HEK293 (cell line): ENCODE results near the gene MYOM3.

Experiments used
- AEBP2 ChIP-seq: fragments of 450-650 bp; formaldehyde crosslinking; IDR thresholded peaks from 2 replicates; pipeline ENCODE4 v1.5.1; 2016; ENCODE audit warnings: missing biosample characterization, missing genetic modification characterization, borderline replicate concordance
- EGR2 ChIP-seq: fragments of 450-650 bp; formaldehyde crosslinking; IDR thresholded peaks from 2 replicates; pipeline ENCODE4 v1.5.1; 2016; ENCODE audit warnings: low read depth, missing biosample characterization, missing genetic modification characterization
- HOXD13 ChIP-seq: sonication (generic); formaldehyde crosslinking; IDR thresholded peaks from 2 replicates; pipeline ENCODE4 v1.8.0; 2022; ENCODE audit warnings: missing genetic modification reagents, borderline replicate concordance
- IKZF3 ChIP-seq: fragments of 450-650 bp; IDR thresholded peaks from 2 replicates; pipeline ENCODE4 v1.5.0; 2018; ENCODE audit warnings: missing biosample characterization, mild to moderate bottlenecking, missing genetic modification characterization, moderate library complexity
- PBX3 ChIP-seq: sonication (generic); formaldehyde crosslinking; IDR thresholded peaks from 2 replicates; pipeline ENCODE4 v1.8.1; 2022; ENCODE audit warnings: mild to moderate bottlenecking, moderate library complexity, missing genetic modification reagents
- REST ChIP-seq: fragments of 450-650 bp; formaldehyde crosslinking; IDR thresholded peaks from 2 replicates; pipeline ENCODE4 v1.5.1; 2016; ENCODE audit warnings: missing biosample characterization, missing genetic modification characterization
- ZNF121 ChIP-seq: fragments of 450-650 bp; formaldehyde crosslinking; IDR thresholded peaks from 2 replicates; pipeline ENCODE4 v1.5.1; 2016; ENCODE audit warnings: missing biosample characterization, missing genetic modification characterization
- ZNF133 ChIP-seq: fragments of 450-650 bp; formaldehyde crosslinking; IDR thresholded peaks from 2 replicates; pipeline ENCODE4 v1.5.1; 2016; ENCODE audit warnings: missing biosample characterization, missing genetic modification characterization
- ZNF140 ChIP-seq: fragments of 450-650 bp; formaldehyde crosslinking; IDR thresholded peaks from 2 replicates; pipeline ENCODE4 v1.5.1; 2016; ENCODE audit warnings: missing biosample characterization, missing genetic modification characterization
- ZNF155 ChIP-seq: fragments of 450-650 bp; formaldehyde crosslinking; IDR thresholded peaks from 2 replicates; pipeline ENCODE4 v1.5.1; 2016; ENCODE audit warnings: missing biosample characterization, missing genetic modification characterization
- ZNF19 ChIP-seq: fragments of 450-650 bp; formaldehyde crosslinking; IDR thresholded peaks from 2 replicates; pipeline ENCODE4; 2016; ENCODE audit warnings: missing biosample characterization, missing genetic modification characterization, low read depth
- ZNF214 ChIP-seq: fragments of 450-650 bp; formaldehyde crosslinking; IDR thresholded peaks from 2 replicates; pipeline ENCODE4 v1.5.1; 2017; ENCODE audit warnings: missing biosample characterization, mild to moderate bottlenecking, missing genetic modification characterization, borderline replicate concordance
- ZNF24 ChIP-seq: fragments of 450-650 bp; formaldehyde crosslinking; IDR thresholded peaks from 2 replicates; pipeline ENCODE4 v1.5.1; 2016; ENCODE audit warnings: missing biosample characterization, missing genetic modification characterization
- ZNF26 ChIP-seq: fragments of 450-650 bp; formaldehyde crosslinking; IDR thresholded peaks from 2 replicates; pipeline ENCODE4 v1.5.1; 2016; ENCODE audit warnings: missing biosample characterization, missing genetic modification characterization
- ZNF324 ChIP-seq: fragments of 450-650 bp; formaldehyde crosslinking; IDR thresholded peaks from 2 replicates; pipeline ENCODE4 v1.5.1; 2016; ENCODE audit warnings: missing biosample characterization, missing genetic modification characterization
- ZNF341 ChIP-seq: fragments of 450-650 bp; formaldehyde crosslinking; IDR thresholded peaks from 2 replicates; pipeline ENCODE4; 2016; ENCODE audit warnings: low read depth, missing biosample characterization, missing genetic modification characterization
- ZNF354C ChIP-seq: fragments of 450-650 bp; formaldehyde crosslinking; IDR thresholded peaks from 2 replicates; pipeline ENCODE4 v1.5.1; 2016; ENCODE audit warnings: missing biosample characterization, missing genetic modification characterization, low read depth, borderline replicate concordance
- ZNF366 ChIP-seq: fragments of 450-650 bp; formaldehyde crosslinking; conservative IDR thresholded peaks from 2 replicates; pipeline ENCODE4 v1.5.1; 2016; ENCODE audit warnings: missing biosample characterization, missing genetic modification characterization
- ZNF514 ChIP-seq: fragments of 450-650 bp; formaldehyde crosslinking; IDR thresholded peaks from 2 replicates; pipeline ENCODE4 v1.5.1; 2016; ENCODE audit warnings: missing biosample characterization, missing genetic modification characterization
- ZNF530 ChIP-seq: fragments of 450-650 bp; formaldehyde crosslinking; IDR thresholded peaks from 2 replicates; pipeline ENCODE4 v1.5.1; 2016; ENCODE audit warnings: low read depth, missing biosample characterization, missing genetic modification characterization
- ZNF580 ChIP-seq: fragments of 450-650 bp; formaldehyde crosslinking; IDR thresholded peaks from 2 replicates; pipeline ENCODE4 v1.5.1; 2016; ENCODE audit warnings: missing biosample characterization, missing genetic modification characterization
- ZNF654 ChIP-seq: fragments of 450-650 bp; formaldehyde crosslinking; IDR thresholded peaks from 2 replicates; pipeline ENCODE4 v1.5.1; 2016; ENCODE audit warnings: low read depth, missing biosample characterization, missing genetic modification characterization
- ZNF670 ChIP-seq: fragments of 450-650 bp; formaldehyde crosslinking; IDR thresholded peaks from 2 replicates; pipeline ENCODE4 v1.5.1; 2016; ENCODE audit warnings: missing biosample characterization, missing genetic modification characterization, low read depth
- TF ChIP-seq, protein P1 (sequence below): fragments of 450-650 bp; formaldehyde crosslinking; IDR thresholded peaks from 2 replicates; pipeline ENCODE4 v1.5.1; 2016; ENCODE audit warnings: missing biosample characterization, missing genetic modification characterization
- TF ChIP-seq, protein P2 (sequence below): fragments of 450-650 bp; IDR thresholded peaks from 2 replicates; pipeline ENCODE4 v1.5.1; 2018; ENCODE audit warnings: missing biosample characterization, mild to moderate bottlenecking, missing genetic modification characterization
- TF ChIP-seq, protein P3 (sequence below): fragments of 450-650 bp; formaldehyde crosslinking; IDR thresholded peaks from 2 replicates; pipeline ENCODE4 v1.5.1; 2016; ENCODE audit warnings: missing biosample characterization, missing genetic modification characterization

MYOM3 gene

GRCh38 chr1:24018611-24019580, 93.0 kb downstream of the MYOM3 start (continued):
- TF ChIP-seq EGR2 (tag by site-specific recombination): peak; percentile 83
- peak; percentile 92 for TF ChIP-seq IKZF3 (tag by site-specific recombination)
- TF ChIP-seq ZNF24 (tag by site-specific recombination): no peak
- no peak for TF ChIP-seq ZNF155
- no peak for TF ChIP-seq ZNF354C (tag by site-specific recombination)
- no peak for TF ChIP-seq ZNF140 (tag by site-specific recombination)
- TF ChIP-seq ZNF26 (tag by site-specific recombination): no peak
- no peak for TF ChIP-seq ZNF121 (tag by site-specific recombination)
- TF ChIP-seq ZNF133 (tag by site-specific recombination): no peak
- no peak for TF ChIP-seq AEBP2 (tag by site-specific recombination)
- TF ChIP-seq ZNF670: no peak
- TF ChIP-seq, protein P1, sequence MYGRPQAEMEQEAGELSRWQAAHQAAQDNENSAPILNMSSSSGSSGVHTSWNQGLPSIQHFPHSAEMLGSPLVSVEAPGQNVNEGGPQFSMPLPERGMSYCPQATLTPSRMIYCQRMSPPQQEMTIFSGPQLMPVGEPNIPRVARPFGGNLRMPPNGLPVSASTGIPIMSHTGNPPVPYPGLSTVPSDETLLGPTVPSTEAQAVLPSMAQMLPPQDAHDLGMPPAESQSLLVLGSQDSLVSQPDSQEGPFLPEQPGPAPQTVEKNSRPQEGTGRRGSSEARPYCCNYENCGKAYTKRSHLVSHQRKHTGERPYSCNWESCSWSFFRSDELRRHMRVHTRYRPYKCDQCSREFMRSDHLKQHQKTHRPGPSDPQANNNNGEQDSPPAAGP (tag by site-specific recombination): no peak
- peak; percentile 85 for TF ChIP-seq HOXD13
- no peak for TF ChIP-seq ZNF19 (tag by site-specific recombination)
- TF ChIP-seq, protein P2, sequence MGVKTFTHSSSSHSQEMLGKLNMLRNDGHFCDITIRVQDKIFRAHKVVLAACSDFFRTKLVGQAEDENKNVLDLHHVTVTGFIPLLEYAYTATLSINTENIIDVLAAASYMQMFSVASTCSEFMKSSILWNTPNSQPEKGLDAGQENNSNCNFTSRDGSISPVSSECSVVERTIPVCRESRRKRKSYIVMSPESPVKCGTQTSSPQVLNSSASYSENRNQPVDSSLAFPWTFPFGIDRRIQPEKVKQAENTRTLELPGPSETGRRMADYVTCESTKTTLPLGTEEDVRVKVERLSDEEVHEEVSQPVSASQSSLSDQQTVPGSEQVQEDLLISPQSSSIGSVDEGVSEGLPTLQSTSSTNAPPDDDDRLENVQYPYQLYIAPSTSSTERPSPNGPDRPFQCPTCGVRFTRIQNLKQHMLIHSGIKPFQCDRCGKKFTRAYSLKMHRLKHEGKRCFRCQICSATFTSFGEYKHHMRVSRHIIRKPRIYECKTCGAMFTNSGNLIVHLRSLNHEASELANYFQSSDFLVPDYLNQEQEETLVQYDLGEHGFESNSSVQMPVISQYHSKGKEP (tag by site-specific recombination): peak; percentile 81
- 0 out of 2 replicates have a peak, but pooled peaks have one; percentile 38 for TF ChIP-seq ZNF324 (tag by site-specific recombination)
- TF ChIP-seq ZNF530 (tag by site-specific recombination): no peak
- peak; percentile 85 for TF ChIP-seq ZNF366
- peak; percentile 52; the same call in 1 of the 2 replicates for TF ChIP-seq ZNF341 (tag by site-specific recombination)
- TF ChIP-seq, protein P3, sequence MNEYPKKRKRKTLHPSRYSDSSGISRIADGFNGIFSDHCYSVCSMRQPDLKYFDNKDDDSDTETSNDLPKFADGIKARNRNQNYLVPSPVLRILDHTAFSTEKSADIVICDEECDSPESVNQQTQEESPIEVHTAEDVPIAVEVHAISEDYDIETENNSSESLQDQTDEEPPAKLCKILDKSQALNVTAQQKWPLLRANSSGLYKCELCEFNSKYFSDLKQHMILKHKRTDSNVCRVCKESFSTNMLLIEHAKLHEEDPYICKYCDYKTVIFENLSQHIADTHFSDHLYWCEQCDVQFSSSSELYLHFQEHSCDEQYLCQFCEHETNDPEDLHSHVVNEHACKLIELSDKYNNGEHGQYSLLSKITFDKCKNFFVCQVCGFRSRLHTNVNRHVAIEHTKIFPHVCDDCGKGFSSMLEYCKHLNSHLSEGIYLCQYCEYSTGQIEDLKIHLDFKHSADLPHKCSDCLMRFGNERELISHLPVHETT: no peak
- no peak for TF ChIP-seq ZNF654 (tag by site-specific recombination)
- TF ChIP-seq ZNF514: no peak
- no peak for TF ChIP-seq REST (tag by site-specific recombination)
- no peak for TF ChIP-seq ZNF214 (tag by site-specific recombination)
- TF ChIP-seq PBX3 (CRISPR knock-in tag): no peak
- TF ChIP-seq ZNF580: 0 out of 2 replicates have a peak, but pooled peaks have one; percentile 39
